ENCODE data around the gene LIN9. TPM values are rescaled to one million over a fixed set of nuclear protein-coding genes. Genes with fewer than 3 reads are reported as not detected.
"Not testable (repeated sequence)": the region's sequence is repeated elsewhere in the genome, so short reads cannot be mapped to it uniquely, and the experiment has no call there.

Gene LIN9
- total RNA-seq, 1 donor from 2014 or later, result 7.0 TPM

DNA sequence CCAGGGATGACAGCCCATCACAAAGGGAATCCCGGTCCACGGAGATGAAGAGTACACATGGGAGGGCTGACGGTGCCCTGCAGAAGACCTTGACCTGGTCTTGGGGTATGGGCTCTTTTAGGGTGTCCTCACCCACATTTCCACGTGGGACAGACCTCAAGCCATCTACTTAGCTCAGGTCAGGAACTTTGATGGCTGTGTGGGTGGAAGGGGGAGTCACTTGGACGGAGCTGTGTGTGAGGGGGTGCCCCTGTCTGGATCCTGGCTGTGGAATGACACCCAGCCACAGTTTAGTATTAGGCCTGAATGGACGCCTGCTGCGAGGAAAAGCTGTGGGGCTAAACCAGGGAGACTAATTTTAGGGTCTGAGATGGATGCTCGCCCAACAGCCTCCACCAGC is 96.4 kb downstream of the LIN9 start:
- DNase-seq (ENCODE audit: low spot score), result no peak

- DNase-seq (ENCODE audit: low spot score), result no peak
Measured at GRCh38 chr1:226211181-226211821, 97.7 kb downstream of the LIN9 start.

GRCh38 chr1:226210571-226211176 is 98.3 kb downstream of the LIN9 start:
- no peak for DNase-seq (ENCODE audit: low spot score)

- DNase-seq (ENCODE audit: low spot score), result peak; percentile 41
Measured at GRCh38 chr1:226209307-226210059, 99.5 kb downstream of the LIN9 start.

- DNase-seq (ENCODE audit: low spot score), result no peak
Measured at GRCh38 chr1:226207048-226207447, 101.9 kb downstream of the LIN9 start.

DNA sequence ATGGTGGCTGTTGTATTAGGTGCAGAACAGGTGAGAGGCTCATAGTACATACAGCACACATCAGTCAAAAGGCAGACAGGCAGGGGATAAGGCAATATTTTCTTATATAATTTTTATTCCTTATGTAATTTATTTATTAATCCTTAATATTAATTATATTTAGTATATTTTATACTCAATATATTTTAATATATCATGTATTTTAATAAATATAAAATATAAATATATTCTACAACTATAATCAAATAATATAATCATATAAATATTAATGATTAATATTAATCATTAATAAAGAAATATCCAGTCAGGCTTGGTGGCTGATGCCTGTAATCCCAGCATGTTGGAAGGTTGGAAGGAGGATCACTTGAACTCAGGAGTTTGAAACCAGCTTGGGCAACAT is 104.8 kb downstream of the LIN9 start:
- DNase-seq (ENCODE audit: low spot score), result no peak

DNA sequence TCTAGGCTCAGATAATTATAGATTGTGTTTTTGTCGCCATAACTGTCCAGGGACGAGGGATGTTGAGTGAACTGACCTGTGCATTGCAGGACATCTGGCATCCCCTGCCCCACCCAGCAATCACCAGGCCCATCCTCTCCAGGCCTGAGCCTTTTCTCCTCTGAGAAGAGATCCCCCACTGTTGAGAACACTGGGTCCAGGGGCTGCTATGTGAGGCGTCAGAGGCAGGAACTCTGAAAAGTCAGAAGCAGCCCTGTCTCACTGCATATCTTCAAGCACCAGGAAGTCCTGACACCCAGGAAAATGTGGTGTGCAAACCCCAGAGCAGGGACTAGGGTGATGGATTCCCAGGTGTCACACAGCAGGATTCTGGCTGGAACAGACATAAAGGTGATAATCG is 105.3 kb downstream of the LIN9 start:
- DNase-seq (ENCODE audit: low spot score), result no peak

DNA sequence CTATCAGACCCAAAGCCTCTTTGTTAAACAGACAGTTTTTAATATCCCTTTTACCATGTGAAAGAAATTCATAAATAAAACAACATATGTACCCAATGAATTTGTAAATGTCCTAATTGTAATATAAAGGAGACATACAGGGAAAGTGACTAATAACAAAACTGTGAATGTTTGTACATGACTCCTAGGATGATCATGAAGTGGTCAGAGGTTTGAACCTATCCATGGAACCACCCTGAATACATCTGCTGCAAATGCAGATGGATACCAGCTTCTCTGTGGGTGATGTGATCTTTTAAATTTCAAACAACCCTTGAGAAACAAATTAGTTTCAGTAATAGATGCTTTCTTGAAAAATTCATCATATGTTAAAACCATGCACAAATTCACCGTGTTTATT is 105.7 kb downstream of the LIN9 start:
- DNase-seq (ENCODE audit: low spot score), result no peak

- not testable (repeated sequence) for DNase-seq (ENCODE audit: low spot score)
Measured at GRCh38 chr1:226202666-226203065, 106.3 kb downstream of the LIN9 start.

DNA sequence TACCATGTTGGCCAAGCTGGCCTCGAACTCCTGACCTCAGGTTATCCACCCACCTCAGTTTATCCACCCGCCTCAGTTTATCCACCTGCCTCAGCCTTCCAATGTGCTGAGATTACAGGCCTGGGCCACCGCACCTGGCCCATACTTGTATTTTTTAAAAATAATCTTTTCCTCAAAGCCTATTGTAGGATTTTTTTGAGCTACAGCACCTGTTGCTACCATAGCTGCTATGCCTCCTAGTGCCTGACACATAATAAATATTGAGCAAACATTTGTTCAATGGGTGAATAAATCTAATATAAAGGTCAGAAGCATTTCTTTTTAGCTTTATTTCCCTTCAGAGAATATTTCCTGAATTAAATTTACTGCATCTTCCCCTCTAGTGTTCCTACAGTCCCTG is 106.7 kb downstream of the LIN9 start:
- DNase-seq (ENCODE audit: low spot score), result no peak

GRCh38 chr1:226201029-226201593 is 107.9 kb downstream of the LIN9 start:
- no peak for DNase-seq (ENCODE audit: low spot score)

DNA sequence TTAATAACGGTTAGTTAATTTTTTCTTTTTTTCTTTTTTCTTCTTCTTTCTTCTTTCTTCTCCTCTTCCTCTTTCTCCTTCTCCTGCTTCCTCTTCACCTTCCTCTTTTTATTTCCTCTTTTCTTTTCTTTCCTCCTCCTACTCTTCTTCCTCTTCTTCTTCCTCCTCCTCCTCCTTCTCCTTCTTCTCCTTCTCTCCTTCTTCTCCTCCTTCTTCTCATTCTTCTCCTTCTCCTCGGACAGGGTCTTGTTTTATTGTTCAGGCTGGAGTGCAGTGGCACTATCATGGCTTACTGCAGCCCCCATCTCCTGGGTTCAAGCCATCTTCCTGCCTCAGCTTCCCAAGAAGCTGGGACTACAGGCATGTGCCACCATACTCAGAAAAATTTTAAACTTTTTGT is 109.0 kb downstream of the LIN9 start:
- DNase-seq (ENCODE audit: low spot score), result no peak

DNA sequence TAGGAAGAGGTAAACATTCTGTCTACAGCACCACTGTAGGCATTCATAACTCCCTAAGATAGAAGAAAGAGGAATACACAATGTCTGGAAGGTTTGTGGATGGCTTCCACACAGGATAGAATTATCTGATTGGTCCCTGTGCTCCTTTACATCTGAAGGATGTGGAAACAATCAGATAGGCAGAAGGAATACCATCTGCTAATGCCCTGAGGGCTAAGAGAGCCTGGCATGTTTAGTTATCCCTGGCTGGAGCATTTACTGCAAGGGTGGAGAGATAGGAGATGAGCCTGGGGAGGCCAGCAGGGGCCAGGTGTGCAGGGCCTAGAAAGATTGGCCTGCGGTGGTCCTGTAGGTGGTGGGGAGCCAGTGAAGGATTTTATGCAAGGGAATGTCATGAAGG is 113.8 kb downstream of the LIN9 start:
- no peak for DNase-seq (ENCODE audit: low spot score)

DNA sequence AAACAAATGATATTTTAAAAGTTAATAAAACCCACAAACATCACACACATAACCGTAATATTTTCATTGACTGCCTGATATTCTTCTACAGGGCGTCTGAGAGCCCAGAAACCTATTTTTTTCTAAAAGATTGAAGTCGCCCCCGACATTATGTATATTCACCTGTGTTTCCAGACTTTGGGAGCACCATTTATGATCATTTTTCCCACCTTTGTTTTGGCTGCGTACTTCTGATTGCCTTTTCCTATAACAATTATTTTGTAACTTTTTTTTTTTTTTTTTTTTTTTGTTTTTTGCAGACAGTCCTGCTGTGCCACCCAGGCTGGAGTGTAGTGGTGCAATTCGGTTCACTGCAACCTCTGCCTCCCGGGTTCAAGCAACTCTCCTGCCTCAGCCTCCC is 121.6 kb downstream of the LIN9 start:
- no peak for DNase-seq (ENCODE audit: low spot score)

- no peak for DNase-seq (ENCODE audit: low spot score)
Measured at GRCh38 chr1:226187019-226187322, 122.0 kb downstream of the LIN9 start.

DNA sequence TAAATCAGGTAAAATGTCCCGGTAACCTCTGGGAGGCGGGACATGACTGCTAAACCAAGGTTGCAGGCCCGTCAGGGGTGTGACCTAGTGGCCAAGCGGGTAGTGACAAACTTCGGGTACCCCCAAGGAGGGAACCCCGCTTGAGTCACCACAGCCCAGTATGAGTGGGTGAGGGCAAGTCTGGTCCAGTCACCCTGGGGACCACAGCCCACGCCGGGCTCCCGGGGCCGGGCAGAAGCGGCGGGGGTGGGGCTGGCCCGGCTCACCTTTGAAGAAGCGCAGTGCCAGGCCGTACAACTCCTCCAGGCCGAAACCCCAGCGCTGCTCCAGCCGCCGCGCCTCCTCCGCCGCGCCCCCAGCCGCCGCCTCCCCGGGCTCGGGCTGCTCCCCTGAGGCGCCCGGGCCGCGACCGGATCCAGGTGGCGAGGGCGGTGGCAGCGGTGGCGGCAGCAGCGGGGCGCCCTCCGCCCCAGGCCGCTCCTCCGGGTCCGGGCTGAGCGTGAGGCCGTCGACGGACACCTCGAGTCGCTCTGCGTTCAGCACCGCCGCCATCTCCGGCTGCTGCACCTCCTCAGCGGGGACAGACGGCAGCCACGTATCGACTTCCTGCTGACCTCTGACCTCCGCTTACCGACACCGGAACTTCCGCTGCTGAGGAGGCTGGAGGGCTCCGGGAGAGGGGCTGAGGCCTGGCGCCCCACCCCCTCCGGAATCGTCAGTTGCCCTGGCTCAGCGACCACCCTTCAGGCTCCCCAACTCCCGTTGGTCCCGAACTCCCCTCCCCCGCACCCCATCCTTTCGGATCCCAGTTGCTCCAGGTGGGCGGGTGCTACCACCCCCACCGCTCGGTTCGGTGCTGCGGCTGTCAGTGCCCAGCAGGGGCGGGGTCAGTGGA is 122.6 kb downstream of the LIN9 start, which contains the start of gene ACBD3:
TSS of gene ACBD3 (minus strand) at position 618 of the 895 bp plus-strand sequence. CDS start at position 552, 66 bp downstream.
- DNase-seq (ENCODE audit: low spot score), result peak; percentile 96

GRCh38 chr1:226185141-226186036 is 123.6 kb downstream of the LIN9 start:
- DNase-seq (ENCODE audit: low spot score), result peak; percentile 18

GRCh38 chr1:226181996-226182714 is 126.8 kb downstream of the LIN9 start:
- DNase-seq (ENCODE audit: low spot score), result peak; percentile 35
